ENCODE results near the gene DDX23. TPM values are rescaled to one million over a fixed set of nuclear protein-coding genes. Genes with fewer than 3 reads are reported as not detected.

DDX23 gene
- total RNA-seq, 1 experiment from 2014 or later: 135 TPM

GRCh38 chr12:48894271-48894670, 42.3 kb upstream of the DDX23 start:
- DNase-seq (ENCODE audit: low spot score): no peak
- H3K9me3 ChIP-seq (ENCODE audit: low read depth, low read length, poor library complexity, severe bottlenecking): no peaks in the 10 kb centered on the region
- ChIA-PET POLR2A (ENCODE audit: low non-redundant PET) (interaction anchor here (0.6 to 0.7 kb wide), 2 partner anchors 15 to 94 kb away, joined by 4 to 8 read pairs; no protein-coding TSS in a partner anchor), CTCF (no interaction called here)
- peaks cover 13% of the 10 kb centered on the region for H3K27me3 ChIP-seq (replicated peaks; ENCODE audit: insufficient read depth, low read depth, low read length, poor library complexity)
- intact Hi-C loops (cut with micrococcal nuclease; ENCODE audit: unreplicated experiment): no loop called here
- no peak overlapping the region for H3K4me3 ChIP-seq (ENCODE audit: low read depth, low read length, poor library complexity, severe bottlenecking)
- no peak overlapping the region for H3K27ac ChIP-seq (ENCODE audit: low read depth, low read length, poor library complexity, severe bottlenecking)
- no peaks in the 10 kb centered on the region for H3K36me3 ChIP-seq (ENCODE audit: insufficient read depth, low read length, poor library complexity, severe bottlenecking)
- no TSS peak for BruUV-seq (replicated peaks)
- H3K4me1 ChIP-seq (ENCODE audit: insufficient read depth, low read length, poor library complexity, severe bottlenecking): no peaks in the 10 kb centered on the region
- TF ChIP-seq CTCF (conservative IDR thresholded peaks at IDR 0.05; ENCODE audit: low read depth, low read length) (no peak), EZH2 (IDR thresholded peaks at IDR 0.05; ENCODE audit: borderline replicate concordance, low read depth, low read length, poor library complexity, severe bottlenecking) (no peak)

- DNase-seq (ENCODE audit: low spot score): peak; percentile 80
- no peaks in the 10 kb centered on the region for H3K36me3 ChIP-seq (ENCODE audit: insufficient read depth, low read length, poor library complexity, severe bottlenecking)
- intact Hi-C loops (cut with micrococcal nuclease; ENCODE audit: unreplicated experiment): loop anchor here (1.0 kb wide), 1 partner anchor 38 kb away; no protein-coding TSS in a partner anchor
- H3K9me3 ChIP-seq (ENCODE audit: low read depth, low read length, poor library complexity, severe bottlenecking): no peaks in the 10 kb centered on the region
- no peaks in the 10 kb centered on the region for H3K4me1 ChIP-seq (ENCODE audit: insufficient read depth, low read length, poor library complexity, severe bottlenecking)
- peaks cover 13% of the 10 kb centered on the region for H3K27me3 ChIP-seq (replicated peaks; ENCODE audit: insufficient read depth, low read depth, low read length, poor library complexity)
- peak overlapping the region; percentile 27 for H3K4me3 ChIP-seq (ENCODE audit: low read depth, low read length, poor library complexity, severe bottlenecking)
- ChIA-PET CTCF (interaction anchor here (0.6 to 4.0 kb wide), 11 partner anchors 10 to 138 kb away, joined by 3 to 56 read pairs (median 7); partner anchors contain the start of gene DDX23), POLR2A (ENCODE audit: low non-redundant PET) (interaction anchor here (0.6 kb wide), 2 partner anchors 57 to 111 kb away, joined by 6 to 10 read pairs; no protein-coding TSS in a partner anchor)
- H3K27ac ChIP-seq (ENCODE audit: low read depth, low read length, poor library complexity, severe bottlenecking): no peak overlapping the region
- BruUV-seq (replicated peaks): no TSS peak
- TF ChIP-seq EZH2 (IDR thresholded peaks at IDR 0.05; ENCODE audit: borderline replicate concordance, low read depth, low read length, poor library complexity, severe bottlenecking) (no peak), CTCF (conservative IDR thresholded peaks at IDR 0.05; ENCODE audit: low read depth, low read length) (peak; percentile 95)
These were observed 38.9 kb upstream of the DDX23 start for GRCh38 chr12:48890657-48891418.

GRCh38 chr12:48889679-48890078, 37.7 kb upstream of the DDX23 start:
- CTCF ChIA-PET: interaction anchor here (0.6 to 4.0 kb wide), 4 partner anchors 8 to 97 kb away, joined by 3 to 56 read pairs (median 3); partner anchors contain the start of gene DDX23
- H3K4me1 ChIP-seq (ENCODE audit: insufficient read depth, low read length, poor library complexity, severe bottlenecking): no peaks in the 10 kb centered on the region
- H3K27me3 ChIP-seq (replicated peaks; ENCODE audit: insufficient read depth, low read depth, low read length, poor library complexity): peaks cover 13% of the 10 kb centered on the region
- TF ChIP-seq EZH2 (IDR thresholded peaks at IDR 0.05; ENCODE audit: borderline replicate concordance, low read depth, low read length, poor library complexity, severe bottlenecking) (no peak), CTCF (conservative IDR thresholded peaks at IDR 0.05; ENCODE audit: low read depth, low read length) (no peak)
- POLR2A ChIA-PET (ENCODE audit: low non-redundant PET): no interaction called here
- no peak overlapping the region for H3K27ac ChIP-seq (ENCODE audit: low read depth, low read length, poor library complexity, severe bottlenecking)
- BruUV-seq (replicated peaks): no TSS peak
- H3K9me3 ChIP-seq (ENCODE audit: low read depth, low read length, poor library complexity, severe bottlenecking): no peaks in the 10 kb centered on the region
- no peak overlapping the region for H3K4me3 ChIP-seq (ENCODE audit: low read depth, low read length, poor library complexity, severe bottlenecking)
- DNase-seq (ENCODE audit: low spot score): no peak
- intact Hi-C loops (cut with micrococcal nuclease; ENCODE audit: unreplicated experiment): loop anchor here (1.0 kb wide), 1 partner anchor 36 kb away; no protein-coding TSS in a partner anchor
- H3K36me3 ChIP-seq (ENCODE audit: insufficient read depth, low read length, poor library complexity, severe bottlenecking): no peaks in the 10 kb centered on the region
